GM11168 (cell line): ENCODE measurements around the gene FKBP9.
"Not testable (repeated sequence)": the region's sequence is repeated elsewhere in the genome, so short reads cannot be mapped to it uniquely, and the experiment has no call there.

Experiments used
- in situ Hi-C: fragments of 300-500 bp; cut with MboI; formaldehyde crosslinking; loops from one replicate; pipeline ENCODE4 v1.12.0; 2022; ENCODE audit warnings: low sequenced_read_pairs; ENCODE audit not compliant: unreplicated experiment

FKBP9 gene

DNA sequence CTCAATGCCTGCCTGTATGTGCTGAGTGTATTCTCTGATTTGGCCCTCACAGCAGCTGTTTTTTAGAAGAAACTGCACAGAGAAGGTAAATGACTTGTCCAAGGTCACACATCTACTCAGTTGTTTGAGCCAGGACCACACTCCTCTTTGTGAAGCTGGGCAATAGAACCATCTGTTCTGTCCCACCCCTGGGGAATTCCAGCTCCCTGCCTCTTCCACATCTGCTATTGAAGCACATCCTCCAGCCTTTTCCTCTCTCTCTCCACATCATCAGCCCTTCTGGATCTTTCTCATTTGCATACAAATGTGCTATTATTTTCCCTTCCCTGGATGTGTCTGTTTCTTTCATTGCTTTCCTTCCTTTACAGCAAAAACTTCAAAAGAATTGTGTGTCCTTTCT is 45.9 kb downstream of the FKBP9 start:
- in situ Hi-C loops, result not testable (repeated sequence)

DNA sequence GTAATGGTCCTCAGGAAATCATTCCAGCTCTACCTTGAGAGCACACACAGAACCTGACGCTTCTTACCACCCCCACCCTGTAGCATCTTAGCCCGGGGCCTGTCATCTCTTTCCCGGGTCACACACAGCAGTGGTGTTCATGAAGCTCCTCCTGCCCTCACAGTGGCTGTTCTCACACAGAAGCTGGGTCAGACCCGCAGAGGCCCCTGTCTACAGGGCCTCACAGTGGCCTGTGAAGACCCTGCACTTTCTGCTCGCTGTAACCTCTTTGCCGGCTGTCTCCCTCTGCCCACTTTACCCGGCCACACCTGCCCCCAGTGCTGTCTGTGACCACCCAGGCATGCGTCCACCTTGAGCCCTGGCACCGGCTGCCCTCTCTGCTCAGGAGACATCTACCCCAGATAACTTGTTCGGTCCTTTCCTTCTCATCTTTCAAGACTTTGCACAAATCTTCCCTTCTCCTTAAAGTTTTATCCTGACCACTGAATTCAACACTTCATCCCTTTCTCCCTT is 46.9 kb downstream of the FKBP9 start:
- in situ Hi-C loops, result not testable (repeated sequence)

GRCh38 chr7:33005193-33005592 is 48.0 kb downstream of the FKBP9 start:
- in situ Hi-C loops, result not testable (repeated sequence)

GRCh38 chr7:33005690-33006089 is 48.5 kb downstream of the FKBP9 start:
- in situ Hi-C loops, result not testable (repeated sequence)

DNA sequence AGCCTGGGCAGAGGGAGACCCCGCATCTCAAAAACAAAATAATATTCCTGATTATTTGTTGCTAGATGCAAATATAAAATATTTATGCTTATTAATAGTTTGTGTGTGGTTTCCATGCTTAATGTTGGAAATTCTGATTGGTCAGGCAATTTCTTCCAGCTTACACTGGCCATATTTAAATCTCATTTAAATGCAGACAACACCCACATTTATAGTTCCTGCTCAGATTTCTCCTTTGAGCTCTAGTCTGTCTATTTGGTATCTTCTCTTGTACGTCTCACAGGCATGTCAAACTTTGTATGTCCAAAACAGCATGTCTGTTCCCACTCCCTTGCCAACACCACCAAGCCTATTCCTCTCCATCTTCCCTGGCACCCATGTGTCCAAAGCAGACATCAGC is 52.5 kb downstream of the FKBP9 start:
- in situ Hi-C loops, result no loop called here

DNA sequence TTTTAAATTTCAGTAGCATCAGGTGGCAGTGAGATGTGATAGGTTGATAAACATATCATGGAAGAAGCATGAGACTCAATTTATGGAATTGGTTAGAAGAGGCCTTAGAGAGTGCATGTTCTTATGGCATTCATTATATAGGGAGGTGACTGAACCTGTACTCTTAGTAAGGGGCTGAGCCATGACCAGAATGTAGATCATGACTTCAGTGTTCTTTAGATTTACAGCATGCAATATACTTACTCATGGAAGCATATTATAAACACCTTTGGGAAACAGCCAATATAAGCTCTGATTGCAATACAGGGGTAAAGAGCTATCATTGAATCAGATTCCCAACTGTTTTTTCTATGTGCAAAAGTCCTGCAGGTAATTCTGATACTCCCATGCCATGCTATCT is 55.1 kb downstream of the FKBP9 start:
- in situ Hi-C loops, result no loop called here

- in situ Hi-C loops, result no loop called here
Observed at GRCh38 chr7:33024189-33024757, 67.0 kb downstream of the FKBP9 start.

DNA sequence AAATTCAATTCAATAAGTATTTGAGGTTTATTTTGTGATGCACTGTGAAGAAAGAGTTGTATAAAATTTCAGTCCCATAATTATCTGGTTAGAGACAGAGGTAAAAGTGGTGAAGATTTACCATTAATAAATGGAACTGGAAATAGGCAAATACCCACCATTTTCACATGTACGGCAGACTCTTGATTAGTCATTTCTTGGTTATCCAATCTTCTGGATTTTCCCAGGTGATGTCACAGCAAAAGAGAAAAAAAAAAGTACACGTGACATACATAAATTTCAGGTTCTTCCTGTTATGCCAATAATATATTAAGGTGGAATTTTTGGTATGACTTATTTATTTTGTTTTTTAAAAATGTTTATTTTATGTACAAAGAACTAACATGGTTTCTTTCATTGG is 78.5 kb downstream of the FKBP9 start:
- in situ Hi-C loops, result no loop called here

- in situ Hi-C loops, result no loop called here
Observed at GRCh38 chr7:33038639-33039038, 81.4 kb downstream of the FKBP9 start.

- in situ Hi-C loops, result no loop called here
Observed at GRCh38 chr7:33039257-33039902, 82.1 kb downstream of the FKBP9 start.

DNA sequence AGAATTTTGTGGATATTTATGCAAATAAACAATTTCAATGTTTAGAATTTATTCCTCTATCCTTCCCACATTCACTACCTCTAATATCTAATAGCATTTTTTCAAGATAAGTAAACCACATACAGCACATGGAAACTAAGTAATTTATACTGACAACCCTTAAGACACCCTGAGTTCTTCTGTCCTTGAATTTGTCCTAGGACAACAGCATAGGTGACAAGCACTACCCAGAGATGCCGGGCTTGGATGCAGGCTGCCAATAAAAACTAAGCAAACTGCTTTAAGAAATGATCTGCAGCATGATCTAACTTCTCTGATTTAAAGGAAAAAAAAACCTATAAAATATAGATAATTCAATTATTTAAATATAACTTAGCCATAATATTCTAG is 82.7 kb downstream of the FKBP9 start:
- in situ Hi-C loops, result no loop called here

GRCh38 chr7:33040803-33041516 is 83.7 kb downstream of the FKBP9 start:
- in situ Hi-C loops, result no loop called here

GRCh38 chr7:33041631-33042428 is 84.6 kb downstream of the FKBP9 start:
- in situ Hi-C loops, result no loop called here

- in situ Hi-C loops, result no loop called here
Observed at GRCh38 chr7:33043501-33044400, 86.5 kb downstream of the FKBP9 start.

- in situ Hi-C loops, result no loop called here
Observed at GRCh38 chr7:33044401-33044718, 87.1 kb downstream of the FKBP9 start.

DNA sequence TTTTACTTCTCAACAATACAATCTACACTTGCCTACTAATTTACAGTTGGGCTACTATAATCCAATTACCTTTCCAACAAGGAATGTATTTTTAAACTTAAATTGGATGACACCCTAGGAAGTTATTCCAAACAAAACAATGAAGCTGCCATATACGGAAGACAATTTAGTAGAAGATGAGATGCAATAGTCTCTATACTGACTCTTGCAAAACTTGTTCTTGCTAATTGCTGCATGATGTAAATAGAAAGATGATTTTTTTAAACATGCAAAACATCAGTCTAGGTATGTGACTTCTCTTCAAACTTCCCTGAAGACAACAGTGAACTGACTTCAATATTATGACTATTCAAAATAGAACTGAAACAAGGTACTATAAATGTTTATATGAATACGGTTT is 87.7 kb downstream of the FKBP9 start:
- in situ Hi-C loops, result no loop called here

- in situ Hi-C loops, result no loop called here
Observed at GRCh38 chr7:33048257-33048656, 91.0 kb downstream of the FKBP9 start.

DNA sequence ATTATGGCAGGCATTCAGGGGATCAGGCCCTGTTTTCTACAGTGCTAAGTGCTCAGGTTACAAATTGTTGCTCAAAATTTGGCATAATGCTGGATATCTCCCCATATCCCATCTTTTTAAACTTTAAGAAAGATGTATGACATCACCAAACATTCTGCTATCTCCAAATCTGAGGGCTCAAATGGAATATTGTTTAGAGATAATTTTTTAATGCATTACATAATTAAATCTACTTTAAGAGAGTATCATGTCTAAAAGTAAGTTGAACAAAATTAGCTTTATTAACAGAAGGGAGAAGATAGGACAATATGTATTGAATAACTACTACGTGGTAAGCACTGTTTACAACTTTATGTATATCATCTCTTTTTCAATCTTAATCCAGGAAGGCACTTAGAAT is 91.5 kb downstream of the FKBP9 start:
- in situ Hi-C loops, result no loop called here

- in situ Hi-C loops, result no loop called here
Observed at GRCh38 chr7:33050535-33051318, 93.5 kb downstream of the FKBP9 start.
